GM19240 (cell line): ENCODE measurements around the gene EPB41L4B.
A peak's percentile ranks its signal among the peaks of the same experiment; 100 is the strongest.
"Not testable (repeated sequence)": the region's sequence is repeated elsewhere in the genome, so short reads cannot be mapped to it uniquely, and the experiment has no call there.

Source experiments
- DNase-seq: peaks from one replicate; pipeline ENCODE4 v3.0.0; 2011; ENCODE audit warnings: low spot score; ENCODE audit not compliant: insufficient read length

Gene EPB41L4B

DNA sequence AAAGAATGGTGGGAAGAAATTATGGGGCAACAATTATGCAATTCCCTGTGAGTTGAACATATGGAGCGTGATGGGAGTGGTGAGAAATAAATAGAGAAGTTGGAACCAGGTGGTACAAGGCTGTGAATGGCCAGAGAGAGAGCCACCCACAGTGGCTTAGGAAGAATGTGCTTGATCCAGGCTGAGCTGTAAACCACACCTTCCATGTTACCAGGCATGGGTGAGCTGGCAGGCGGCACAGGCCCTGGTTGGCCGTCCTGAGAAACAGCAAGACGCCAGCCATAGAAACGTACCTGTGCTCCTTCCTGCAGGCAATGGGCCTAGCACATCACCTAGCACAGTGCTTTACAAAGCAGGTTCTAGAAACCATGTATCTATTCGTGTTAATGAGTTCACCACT, 74.3 kb downstream of the EPB41L4B start:
- no peak for DNase-seq

DNA sequence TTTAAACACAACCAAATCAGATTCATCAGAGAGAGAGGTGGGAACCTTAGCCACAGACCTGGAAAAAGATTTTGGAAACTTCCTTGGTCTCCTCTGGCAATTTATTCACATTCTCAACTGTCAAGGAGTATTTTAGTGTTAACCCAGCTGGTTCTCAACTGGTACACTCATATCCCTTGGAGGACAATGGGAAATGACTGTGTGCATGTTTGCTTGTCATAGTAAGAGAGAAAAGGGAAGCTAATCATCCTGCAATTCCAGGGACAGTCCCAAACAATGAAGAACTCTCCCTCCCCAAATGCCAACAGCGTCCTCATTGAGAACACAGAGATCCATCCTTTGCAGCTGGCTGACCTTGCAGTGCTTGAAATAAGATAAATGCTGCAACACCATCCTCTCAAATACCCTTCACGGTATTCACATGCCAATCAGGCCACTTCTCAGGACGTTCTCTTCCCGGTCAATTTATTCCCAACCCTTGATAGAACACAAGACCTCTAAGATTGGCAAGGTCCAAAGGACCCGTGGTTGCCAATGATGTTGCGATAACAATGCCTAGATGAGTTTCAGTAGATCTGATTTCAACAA, 75.5 kb downstream of the EPB41L4B start:
- no peak for DNase-seq

DNA sequence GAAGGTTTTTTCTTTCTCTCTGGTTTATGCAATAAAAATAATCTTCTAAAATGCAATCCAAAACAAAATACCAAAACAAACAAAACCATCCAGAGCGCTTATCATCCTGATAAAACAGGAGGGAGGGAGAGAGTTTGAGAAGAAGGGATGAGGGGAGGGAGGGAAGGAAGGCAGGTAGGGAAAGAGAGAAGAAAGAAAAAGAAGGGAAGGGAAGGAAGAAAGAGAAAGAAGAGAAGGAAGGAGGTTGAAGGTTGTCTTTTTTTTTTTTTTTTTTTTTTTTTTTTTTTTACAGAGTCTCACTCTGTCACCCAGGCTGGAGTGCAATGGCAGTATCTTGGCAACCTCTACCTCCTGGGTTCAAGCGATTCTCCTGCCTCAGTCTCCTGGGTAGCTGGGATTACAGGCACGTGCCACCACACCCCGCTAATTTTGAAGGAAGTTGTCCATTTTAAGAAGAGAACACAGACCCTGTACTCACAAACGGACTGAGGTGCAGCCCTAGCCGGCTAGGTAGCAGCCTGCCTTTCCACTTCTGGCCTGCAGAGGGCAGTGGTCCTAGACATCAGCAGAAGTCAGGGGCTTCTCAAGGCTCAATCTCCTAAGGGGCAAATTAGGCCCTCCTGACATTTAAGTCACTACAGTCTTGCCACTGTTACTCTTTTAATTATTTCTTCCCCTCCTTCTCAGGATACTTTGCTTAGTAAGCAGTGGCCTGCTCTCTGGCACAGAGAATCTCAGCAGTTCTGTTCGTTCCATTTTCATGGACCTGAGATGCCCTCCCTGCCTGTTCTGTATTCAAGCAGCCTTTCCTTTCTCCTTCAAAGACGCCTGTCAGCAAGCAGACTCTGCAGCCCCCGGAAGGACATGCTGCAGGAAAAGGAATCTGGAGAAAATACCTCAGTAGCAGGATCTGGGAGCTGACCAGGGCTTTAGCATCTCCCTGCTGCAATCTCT, 76.4 kb downstream of the EPB41L4B start:
- peak; percentile 63 for DNase-seq

GRCh38 chr9:109242741-109243140, 78.1 kb downstream of the EPB41L4B start:
- DNase-seq: no peak

- no peak for DNase-seq
Observed at GRCh38 chr9:109242014-109242413, 78.8 kb downstream of the EPB41L4B start.

DNA sequence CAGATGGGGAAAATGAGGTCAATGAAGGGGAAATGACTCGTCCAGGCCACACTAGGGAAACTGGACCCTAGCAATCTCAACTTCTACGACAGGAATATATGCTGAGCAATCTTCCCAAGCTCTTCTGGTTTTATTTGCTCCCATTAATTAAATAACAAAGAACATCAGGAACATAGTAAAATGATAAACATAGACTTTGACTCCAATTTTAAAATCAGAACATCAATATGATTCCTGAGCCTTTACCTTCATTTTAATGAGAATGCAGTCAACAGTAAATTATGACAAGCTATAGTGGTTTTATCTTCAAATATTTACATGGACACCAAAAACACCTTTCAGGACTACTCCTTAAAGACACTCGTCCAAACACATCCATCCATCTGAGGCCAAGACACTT, 79.7 kb downstream of the EPB41L4B start:
- DNase-seq: no peak

- DNase-seq: no peak
Observed at GRCh38 chr9:109239240-109239639, 81.6 kb downstream of the EPB41L4B start.

GRCh38 chr9:109238655-109239054, 82.2 kb downstream of the EPB41L4B start:
- no peak for DNase-seq

DNA sequence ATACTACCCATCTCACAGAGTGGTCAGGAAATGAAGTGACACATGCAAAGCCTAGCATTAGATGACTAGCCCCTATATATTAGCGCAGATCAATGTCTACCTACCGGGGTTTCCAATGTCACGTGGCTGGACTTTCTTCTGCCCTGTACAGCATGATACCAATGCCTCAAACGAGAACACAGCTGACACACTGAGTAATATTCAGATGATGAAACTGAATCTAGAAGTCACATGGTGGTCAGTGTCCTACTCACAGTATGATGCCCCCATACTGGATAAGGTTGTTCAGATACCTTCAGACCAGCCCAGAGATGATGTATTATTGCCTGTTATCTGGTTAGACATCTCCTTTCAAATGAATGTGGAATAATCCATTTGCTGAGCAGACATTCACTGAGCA, 82.7 kb downstream of the EPB41L4B start:
- DNase-seq: no peak

GRCh38 chr9:109232449-109233237, 88.2 kb downstream of the EPB41L4B start:
- DNase-seq: no peak

DNA sequence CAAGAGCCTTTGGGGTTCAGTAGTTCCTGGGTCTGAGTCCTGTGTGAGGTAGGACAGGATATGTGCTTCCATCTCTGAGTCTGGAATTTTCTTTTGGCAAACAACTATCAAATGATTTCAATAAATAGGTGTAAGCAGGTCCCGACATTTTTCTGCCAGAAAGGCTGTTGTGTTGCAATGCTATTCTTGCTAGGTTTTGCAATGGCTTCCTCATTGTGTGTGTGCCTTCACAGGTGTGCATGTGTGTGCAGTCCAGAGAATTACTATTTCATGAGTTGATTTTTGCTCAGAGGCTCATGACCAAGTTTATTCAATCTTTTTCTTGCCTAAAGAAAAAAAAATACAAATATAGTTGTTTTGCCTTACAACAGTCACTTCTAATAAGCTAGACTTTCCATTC, 89.3 kb downstream of the EPB41L4B start:
- no peak for DNase-seq

- no peak for DNase-seq
Observed at GRCh38 chr9:109230277-109230676, 90.6 kb downstream of the EPB41L4B start.

- no peak for DNase-seq
Observed at GRCh38 chr9:109229682-109230081, 91.2 kb downstream of the EPB41L4B start.

- DNase-seq: no peak
Observed at GRCh38 chr9:109228093-109228642, 92.7 kb downstream of the EPB41L4B start.

DNA sequence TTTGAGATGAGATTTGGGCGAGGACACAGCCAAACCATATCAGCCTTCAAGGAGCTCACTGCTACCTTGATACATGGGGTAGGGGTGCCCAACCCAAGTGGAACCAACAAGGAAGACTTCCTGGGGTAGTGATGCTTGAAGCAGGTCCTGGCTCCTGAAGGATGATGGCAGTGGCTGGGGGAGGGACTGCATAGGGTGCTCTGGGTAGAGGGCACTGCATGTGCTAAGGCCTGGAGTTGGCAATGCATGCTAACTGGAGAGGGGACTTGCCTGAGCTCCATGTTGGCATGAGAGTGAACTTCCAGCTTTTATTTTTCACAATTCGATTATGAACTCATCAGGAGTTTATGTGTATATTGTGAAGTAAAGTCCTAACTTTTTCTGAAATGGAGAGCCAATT, 95.2 kb downstream of the EPB41L4B start:
- DNase-seq: no peak

DNA sequence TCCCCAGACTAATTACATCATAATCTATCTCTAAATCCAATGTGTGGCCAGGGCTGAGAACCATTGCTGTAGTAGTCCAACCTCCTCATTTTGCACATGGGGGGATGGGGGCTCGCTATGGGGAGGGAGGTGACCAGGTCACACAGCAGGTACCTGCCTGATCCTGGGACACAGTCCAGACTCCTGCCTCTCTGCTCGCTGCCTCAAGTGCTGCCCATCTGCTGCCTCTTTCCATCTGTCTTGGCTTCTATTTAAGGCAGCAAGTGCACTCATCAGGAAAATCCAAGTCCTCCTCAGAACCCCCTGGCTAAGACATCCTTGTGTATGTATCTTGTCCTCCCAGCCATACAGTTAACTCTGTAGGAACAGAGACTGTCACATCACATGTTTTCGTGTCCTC, 96.1 kb downstream of the EPB41L4B start:
- DNase-seq: no peak

DNA sequence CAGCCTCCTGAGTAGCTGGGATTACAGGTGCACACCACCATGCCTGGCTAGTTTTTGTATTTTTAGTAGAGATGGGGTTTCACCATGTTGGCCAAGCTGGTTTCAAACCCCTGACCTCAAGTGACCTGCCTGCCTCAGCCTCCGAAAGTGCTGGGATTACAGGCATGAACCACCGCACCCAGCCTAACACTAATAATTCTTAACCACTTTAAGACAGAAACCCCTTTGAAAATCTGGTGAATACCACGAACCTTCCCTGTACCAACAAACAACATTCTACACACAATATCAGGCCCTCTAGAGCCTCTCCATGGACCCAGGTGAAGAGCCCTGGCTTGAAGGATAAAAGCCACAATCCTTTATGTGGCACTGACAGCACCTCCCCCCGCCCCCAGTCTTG, 102.6 kb downstream of the EPB41L4B start:
- not testable (repeated sequence) for DNase-seq

DNA sequence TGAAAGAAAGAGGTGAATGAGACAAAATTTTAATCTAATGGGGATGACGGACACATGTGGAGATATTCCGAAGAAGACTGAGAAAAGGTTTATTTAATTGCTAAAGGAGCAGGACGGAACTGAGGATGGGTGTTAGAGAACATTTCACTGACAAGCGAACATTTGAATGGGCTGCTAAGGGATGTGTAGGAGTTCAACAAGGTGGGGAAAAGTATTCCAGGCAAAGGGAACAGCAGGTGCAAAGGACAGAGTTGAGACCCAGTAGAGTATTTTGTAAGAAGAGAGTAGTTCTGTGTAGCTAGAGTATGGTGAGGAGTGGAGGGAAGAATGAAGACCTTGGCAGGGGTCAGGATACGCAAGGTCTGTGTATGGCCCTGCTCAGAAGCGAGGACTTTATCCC, 106.4 kb downstream of the EPB41L4B start:
- no peak for DNase-seq

GRCh38 chr9:109213285-109214121, 107.4 kb downstream of the EPB41L4B start:
- DNase-seq: no peak

GRCh38 chr9:109212768-109213167, 108.1 kb downstream of the EPB41L4B start:
- DNase-seq: no peak

GRCh38 chr9:109206670-109207069, 114.2 kb downstream of the EPB41L4B start:
- no peak for DNase-seq
